Fibroblast of pulmonary artery (primary cell): Measurements from ENCODE around the gene OSBPL1A.
"Not testable (repeated sequence)": the region's sequence is repeated elsewhere in the genome, so short reads cannot be mapped to it uniquely, and the experiment has no call there.

Source experiments
- DNase-seq: peaks from one replicate; pipeline ENCODE4 v3.0.0-alpha.2; 2010; ENCODE audit warnings: low read depth
- H3K4me3 ChIP-seq: replicated peaks from 2 replicates; pipeline ENCODE4 v1.5.1; 2011; ENCODE audit warnings: low read depth, mild to moderate bottlenecking, control low read depth, low read length, moderate library complexity
- TF ChIP-seq, protein P1 (sequence below): IDR thresholded peaks from 2 replicates; pipeline ENCODE4 v1.5.1; 2011; ENCODE audit warnings: mild to moderate bottlenecking, control low read depth, low read length, inconsistent platforms; ENCODE audit errors: missing control alignments

The OSBPL1A gene

DNA sequence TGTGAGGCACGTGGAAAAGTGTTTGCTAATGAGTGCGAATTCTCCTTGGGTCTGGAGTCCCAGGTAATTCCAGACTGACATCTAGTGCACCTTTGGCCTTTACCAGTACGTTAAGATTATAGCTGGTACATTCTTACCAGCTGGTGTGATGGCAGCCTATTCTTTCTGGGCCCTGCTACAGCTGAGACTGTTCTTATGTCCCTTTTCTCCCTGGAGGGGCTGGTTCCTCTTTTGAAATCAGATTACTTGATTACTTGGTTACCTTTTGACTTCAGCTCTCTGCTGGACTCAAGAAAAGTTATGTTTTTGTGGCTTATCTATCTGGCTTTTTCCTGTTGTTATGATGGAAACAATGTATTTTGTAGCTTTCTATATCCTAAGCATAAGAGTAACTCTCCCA, 244.2 kb downstream of the OSBPL1A start:
- TF ChIP-seq, protein P1, sequence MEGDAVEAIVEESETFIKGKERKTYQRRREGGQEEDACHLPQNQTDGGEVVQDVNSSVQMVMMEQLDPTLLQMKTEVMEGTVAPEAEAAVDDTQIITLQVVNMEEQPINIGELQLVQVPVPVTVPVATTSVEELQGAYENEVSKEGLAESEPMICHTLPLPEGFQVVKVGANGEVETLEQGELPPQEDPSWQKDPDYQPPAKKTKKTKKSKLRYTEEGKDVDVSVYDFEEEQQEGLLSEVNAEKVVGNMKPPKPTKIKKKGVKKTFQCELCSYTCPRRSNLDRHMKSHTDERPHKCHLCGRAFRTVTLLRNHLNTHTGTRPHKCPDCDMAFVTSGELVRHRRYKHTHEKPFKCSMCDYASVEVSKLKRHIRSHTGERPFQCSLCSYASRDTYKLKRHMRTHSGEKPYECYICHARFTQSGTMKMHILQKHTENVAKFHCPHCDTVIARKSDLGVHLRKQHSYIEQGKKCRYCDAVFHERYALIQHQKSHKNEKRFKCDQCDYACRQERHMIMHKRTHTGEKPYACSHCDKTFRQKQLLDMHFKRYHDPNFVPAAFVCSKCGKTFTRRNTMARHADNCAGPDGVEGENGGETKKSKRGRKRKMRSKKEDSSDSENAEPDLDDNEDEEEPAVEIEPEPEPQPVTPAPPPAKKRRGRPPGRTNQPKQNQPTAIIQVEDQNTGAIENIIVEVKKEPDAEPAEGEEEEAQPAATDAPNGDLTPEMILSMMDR, result no peak
- H3K4me3 ChIP-seq, result no peak overlapping the region
- DNase-seq, result no peak

DNA sequence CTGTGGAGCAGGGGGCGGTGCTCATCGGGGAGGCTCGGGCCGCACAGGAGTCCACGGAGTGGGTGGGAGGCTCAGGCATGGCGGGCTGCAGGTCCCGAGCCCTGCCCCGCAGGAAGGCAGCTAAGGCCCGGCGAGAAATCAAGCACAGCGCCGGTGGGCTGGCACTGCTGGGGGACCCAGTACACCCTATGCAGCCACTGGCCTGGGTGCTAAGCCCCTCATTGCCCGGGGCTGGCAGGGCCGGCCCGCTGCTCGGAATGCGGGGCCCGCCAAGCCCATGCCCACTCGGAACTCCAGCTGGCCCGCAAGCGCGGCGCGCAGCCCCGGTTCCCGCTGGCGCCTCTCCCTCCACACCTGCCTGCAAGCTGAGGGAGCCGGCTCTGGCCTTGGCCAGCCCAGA, 248.0 kb downstream of the OSBPL1A start:
- DNase-seq, H3K4me3 ChIP-seq: not testable (repeated sequence)

DNA sequence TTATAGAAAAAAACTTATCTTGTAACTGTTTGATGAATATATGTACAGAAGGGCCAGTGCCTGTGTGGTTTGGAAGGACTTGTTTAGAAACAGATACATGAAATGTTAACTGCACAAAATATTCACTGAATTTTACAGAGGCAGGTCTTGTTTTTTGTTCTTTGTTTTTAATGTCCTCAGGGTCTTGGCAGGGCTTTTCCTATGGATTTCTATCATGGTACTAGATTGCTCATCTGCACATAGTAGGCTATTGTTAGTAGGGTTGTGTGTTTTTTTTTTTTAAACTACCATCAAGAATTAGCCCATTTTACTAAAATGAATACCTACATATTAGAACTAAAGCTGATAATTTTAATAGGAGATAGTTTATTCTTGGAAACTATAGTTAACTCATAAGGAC, 255.2 kb downstream of the OSBPL1A start:
- no peak for DNase-seq
- H3K4me3 ChIP-seq, result no peak overlapping the region
- TF ChIP-seq, protein P1, result no peak

DNA sequence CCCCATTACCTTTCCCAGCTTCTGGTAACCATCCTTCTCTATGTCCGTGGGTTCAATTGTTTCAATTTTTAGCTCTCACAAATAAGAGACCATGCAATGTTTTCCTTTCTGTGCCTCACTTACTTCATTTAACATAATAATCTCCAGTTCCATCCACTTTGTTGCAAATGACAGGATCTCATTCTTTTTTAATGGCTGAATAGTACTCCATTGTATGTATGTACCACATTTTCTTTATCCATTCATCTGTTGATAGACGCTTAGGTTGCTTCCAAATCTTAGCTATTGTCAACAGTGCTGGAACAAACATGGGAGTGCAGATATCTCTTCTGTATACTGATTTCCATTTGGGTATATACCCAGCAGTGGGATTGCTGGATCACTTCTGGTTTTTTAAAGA, 256.9 kb downstream of the OSBPL1A start:
- TF ChIP-seq, protein P1, result no peak
- DNase-seq, result no peak
- H3K4me3 ChIP-seq, result no peak overlapping the region

DNA sequence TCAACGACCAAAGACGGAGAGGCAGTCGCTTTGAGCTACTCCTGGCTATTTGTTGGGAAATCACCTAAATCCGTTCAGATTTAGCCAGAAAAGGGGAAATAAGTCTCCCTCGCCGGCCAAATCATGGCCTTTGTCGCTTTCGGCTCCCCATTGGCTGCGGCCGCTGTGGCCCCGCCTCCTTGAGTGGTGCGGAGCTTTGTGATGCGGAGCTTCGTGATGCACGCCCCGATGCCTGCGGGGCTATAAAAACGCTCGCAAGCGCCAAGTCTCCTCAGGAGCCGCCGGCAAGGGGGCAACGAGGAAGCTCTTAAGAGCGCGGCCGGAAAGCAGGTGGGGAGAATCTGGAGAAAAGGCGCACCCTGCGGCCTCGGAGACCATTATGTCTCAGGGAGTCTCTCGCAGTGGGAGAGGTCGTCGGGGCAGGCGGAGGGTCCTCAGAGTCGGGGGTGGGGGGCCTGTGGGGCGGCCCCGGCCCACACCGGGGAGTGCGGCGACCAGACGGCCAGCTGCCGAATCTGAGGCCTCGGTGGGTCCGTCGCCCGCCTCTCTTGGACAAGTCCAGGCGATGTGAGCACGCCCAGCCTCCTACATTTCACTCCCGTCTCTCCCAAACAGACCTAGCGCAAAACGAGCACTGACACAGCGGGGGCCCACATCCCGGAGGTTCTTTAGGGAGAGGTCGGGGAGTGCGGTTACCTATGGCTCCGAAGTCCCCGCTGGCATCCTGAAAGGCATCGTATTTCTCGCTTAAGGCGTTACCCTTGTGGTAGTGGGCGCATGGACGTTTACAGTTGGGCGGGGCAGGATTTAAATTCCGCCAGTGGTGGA, 258.6 kb downstream of the OSBPL1A start, which contains the start of gene CABYR:
Gene CABYR, plus strand, starts transcription at position 274 of the 828 bp plus-strand sequence. CDS start 4,053 bp downstream, outside the sequence.
- TF ChIP-seq, protein P1, result no peak
- H3K4me3 ChIP-seq, result peak within 1 kb of the TSS; percentile 69
- peak; percentile 89 for DNase-seq

DNA sequence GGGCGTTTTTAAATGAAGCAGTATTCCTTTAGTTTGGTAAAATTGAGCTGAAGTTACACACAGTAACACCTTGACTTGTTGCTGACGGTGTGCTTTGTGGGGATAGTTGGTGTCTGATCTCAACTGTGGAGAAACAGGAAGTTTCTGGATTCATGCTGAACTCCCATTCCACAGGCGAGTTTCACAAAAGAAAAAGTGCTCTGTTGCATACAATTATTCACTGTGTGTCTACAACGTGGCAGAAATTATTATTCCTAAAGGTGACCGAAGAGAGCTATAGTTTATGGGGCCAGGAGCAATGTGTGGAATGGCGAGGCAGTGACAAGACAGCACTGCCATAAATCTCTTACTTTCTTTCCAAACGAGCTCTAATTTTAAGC, 259.2 kb downstream of the OSBPL1A start:
- DNase-seq, result peak; percentile 3
- TF ChIP-seq, protein P1, result no peak
- H3K4me3 ChIP-seq, result peak overlapping the region; percentile 69

DNA sequence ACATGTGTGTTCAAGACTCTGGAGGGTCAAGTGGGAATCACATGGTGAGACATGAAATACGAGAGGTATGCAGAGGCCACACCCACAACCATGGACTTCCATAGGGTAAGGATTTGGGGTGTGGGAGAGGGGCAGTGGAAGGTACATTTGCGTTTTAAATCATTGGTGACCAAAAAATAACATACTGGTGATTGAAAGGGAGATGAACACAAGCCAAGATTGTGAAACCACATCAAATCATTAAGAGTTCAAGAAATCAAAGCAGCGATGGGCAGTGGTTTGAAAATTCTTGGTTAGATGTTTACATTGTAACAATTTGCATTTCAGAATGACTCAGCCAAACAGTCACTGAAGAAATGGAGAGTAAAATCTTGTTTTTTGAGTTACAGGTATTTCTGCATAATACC, 260.7 kb downstream of the OSBPL1A start:
- TF ChIP-seq, protein P1, result no peak
- no peak overlapping the region for H3K4me3 ChIP-seq
- no peak for DNase-seq
